K562 (cell line): ENCODE measurements around the gene SH2D5. TPM values are rescaled to one million over a fixed set of nuclear protein-coding genes. Genes with fewer than 3 reads are reported as not detected.

Source experiments
- CREB3L1 ChIP-seq: fragments of 450-650 bp; IDR thresholded peaks from 2 replicates; pipeline ENCODE4 v1.6.1; 2014; ENCODE audit warnings: low read depth, mild to moderate bottlenecking, moderate library complexity, borderline replicate concordance
- CTCF ChIP-seq, 3 experiments: IDR thresholded peaks in 2 of 3; conservative IDR thresholded peaks in 1 of 3; 2 replicates each; pipeline ENCODE4 v1.5.1; 2011 to 2012; ENCODE audit warnings: low read length in 3 of 3, mild to moderate bottlenecking in 3 of 3, control low read depth in 2 of 3, improper control_type of control experiment in 1 of 3, inconsistent platforms in 1 of 3, low read depth in 1 of 3, mixed read lengths in 1 of 3, moderate library complexity in 1 of 3; ENCODE audit not compliant: insufficient read depth in 2 of 3
- E2F4 ChIP-seq: sonication (generic); formaldehyde crosslinking; IDR thresholded peaks from 2 replicates; pipeline ENCODE4 v1.8.0; 2022; ENCODE audit warnings: mild to moderate bottlenecking, low read depth, missing genetic modification reagents
- ELK1 ChIP-seq: sonication (generic); formaldehyde crosslinking; IDR thresholded peaks from 2 replicates; pipeline ENCODE4 v1.8.1; 2022; ENCODE audit warnings: missing genetic modification reagents
- FOXP1 ChIP-seq: sonication (generic); formaldehyde crosslinking; IDR thresholded peaks from 2 replicates; pipeline ENCODE4 v1.8.0; 2022; ENCODE audit warnings: mild to moderate bottlenecking, missing genetic modification reagents
- FUS ChIP-seq: fragments of 200-400 bp; formaldehyde crosslinking; optimal IDR thresholded peaks from 2 replicates; pipeline ENCODE3; 2017; ENCODE audit warnings: low read depth, low read length
- IRF1 ChIP-seq: sonication (generic); formaldehyde crosslinking; IDR thresholded peaks from 2 replicates; pipeline ENCODE4 v1.8.0; 2022; ENCODE audit warnings: missing genetic modification reagents, mild to moderate bottlenecking, borderline replicate concordance
- MXD1 ChIP-seq: fragments of 250-450 bp; sonication (Bioruptor Pico); IDR thresholded peaks from 2 replicates; pipeline ENCODE4 v1.8.0; 2021; ENCODE audit warnings: borderline replicate concordance, mild to moderate bottlenecking, moderate library complexity; ENCODE audit not compliant: poor library complexity, severe bottlenecking
- THAP12 ChIP-seq: fragments of 250-450 bp; sonication (Bioruptor Pico); IDR thresholded peaks from 2 replicates; pipeline ENCODE4 v1.9.0; 2021; ENCODE audit warnings: mild to moderate bottlenecking, inconsistent platforms
- ZBTB49 ChIP-seq: sonication (generic); formaldehyde crosslinking; IDR thresholded peaks from 2 replicates; pipeline ENCODE4 v1.8.0; 2022; ENCODE audit warnings: missing genetic modification reagents, mild to moderate bottlenecking, borderline replicate concordance
- ZNF780A ChIP-seq: fragments of 250-450 bp; sonication (Bioruptor Pico); IDR thresholded peaks from 2 replicates; pipeline ENCODE4 v1.5.0; 2021; ENCODE audit warnings: mild to moderate bottlenecking
- polyA plus RNA-seq, 8 experiments: library from polyadenylated mRNA; depleted of rRNA in 4 of 8; stranded (reverse) in 5 of 8; unstranded in 3 of 8; fragments of >200 nt; fragmentation: Nextera tagmentation in 2 of 8; fragmentation: Illumina TruSeq in 1 of 8; extraction: Ambion mirVana in 2 of 8; extraction: Trizol in 1 of 8; gene quantifications; 2 replicates each; pipeline versions ENCODE4 v1.2.1 to v1.2.3, GENCODE V29; 2011 to 2014; ENCODE audit warnings: inconsistent platforms in 1 of 8, missing spikeins in 1 of 8
- total RNA-seq, 7 experiments: library from RNA; depleted of rRNA in 6 of 7; stranded (reverse); fragments of >200 nt in 6 of 7; fragmentation: Illumina TruSeq in 2 of 7; extraction: Trizol in 2 of 7; gene quantifications; 2 replicates each; pipeline versions ENCODE4 v1.2.1 to v1.2.3, GENCODE V29; 2011 to 2021; ENCODE audit warnings: low replicate concordance in 1 of 7

SH2D5 gene
- total and polyA plus RNA-seq, 9 of the 15 experiments (the other 6 are each of a cell fraction or from before 2014, with no cell fraction given) = 0.06 to 0.11 TPM; not detected in 7

- TF ChIP-seq CREB3L1 (0 out of 2 replicates have a peak, but pooled peaks have one; percentile 52), ZNF780A (no peak), MXD1 (CRISPR knock-in tag) (no peak), THAP12 (no peak), E2F4 (peak; percentile 45; the same call in 1 of the 2 replicates), FUS (no peak), IRF1 (CRISPR knock-in tag) (peak; percentile 50; the same call in 1 of the 2 replicates), CTCF (IDR thresholded peaks at IDR 0.05 in 2 of 3, conservative IDR thresholded peaks at IDR 0.05 in 1 of 3; ENCODE audit: insufficient read depth in 2 of 3, low read depth in 1 of 3, low read length in 3 of 3) (no peak), ELK1 (CRISPR knock-in tag) (no peak), FOXP1 (CRISPR knock-in tag) (peak; percentile 63; the same call in 1 of the 2 replicates), ZBTB49 (CRISPR knock-in tag) (peak; percentile 92)
Observed at GRCh38 chr1:20725189-20726117, 7.0 kb downstream of the SH2D5 start (continued).
